GM19239 (cell line): ENCODE data around the gene HEPACAM.

Source experiments
- DNase-seq: peaks from one replicate; pipeline ENCODE4 v3.0.0; 2011; ENCODE audit warnings: low spot score; ENCODE audit not compliant: insufficient read length
- FAIRE-seq: peaks from 2 replicates; lab custom pipeline; 2011; peaks lifted over from hg19 to GRCh38; lab: Jason Lieb, UNC

The HEPACAM gene

DNA sequence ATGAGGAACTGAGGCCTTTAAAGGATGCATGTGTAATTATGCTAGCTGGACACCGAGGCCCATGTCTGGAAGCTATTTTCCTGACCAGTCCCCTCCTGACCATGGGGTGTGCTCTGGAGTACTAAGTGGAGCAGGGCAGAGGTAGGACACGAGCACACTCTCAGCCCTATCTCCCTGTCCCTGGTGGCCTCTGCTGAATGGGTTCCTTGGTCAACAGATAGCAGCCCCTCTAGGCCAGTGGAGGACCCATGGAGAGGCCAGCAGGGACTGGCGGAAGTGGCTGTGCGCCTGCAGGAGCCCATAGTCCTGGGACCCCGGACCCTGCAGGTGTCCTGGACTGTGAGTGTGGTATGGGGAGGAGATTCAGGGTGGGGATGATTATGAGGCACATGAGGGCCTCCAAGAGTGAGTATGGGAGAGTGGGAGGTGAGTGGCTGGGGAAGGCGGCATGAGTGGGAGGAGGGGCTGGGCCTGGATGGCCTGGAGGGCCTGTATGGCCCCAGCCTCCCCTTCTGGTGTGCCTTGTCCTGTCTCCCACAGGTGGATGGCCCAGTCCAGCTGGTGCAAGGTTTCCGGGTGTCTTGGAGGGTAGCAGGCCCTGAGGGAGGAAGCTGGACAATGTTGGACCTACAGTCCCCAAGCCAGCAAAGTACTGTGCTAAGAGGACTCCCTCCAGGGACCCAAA is 61.1 kb downstream of the HEPACAM start:
- DNase-seq (no peak), FAIRE-seq (no peak)

DNA sequence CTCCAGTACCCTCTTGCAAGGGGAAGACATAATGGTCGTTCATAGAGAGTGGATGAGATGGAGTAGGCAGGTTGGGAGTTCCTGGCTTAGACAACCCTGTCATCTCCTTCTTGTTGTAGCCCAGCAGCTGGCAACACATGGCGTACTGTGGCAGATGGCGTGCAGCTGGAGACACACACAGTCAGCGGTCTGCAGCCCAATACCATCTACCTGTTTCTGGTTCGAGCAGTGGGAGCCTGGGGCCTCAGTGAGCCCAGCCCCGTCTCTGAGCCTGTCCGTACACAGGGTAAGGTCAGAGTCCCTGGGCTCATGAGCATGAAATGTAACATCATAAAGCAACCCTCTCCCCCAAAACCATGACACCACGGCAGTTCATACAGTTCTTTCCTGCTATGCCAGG is 61.9 kb downstream of the HEPACAM start:
- DNase-seq (no peak), FAIRE-seq (no peak)

DNA sequence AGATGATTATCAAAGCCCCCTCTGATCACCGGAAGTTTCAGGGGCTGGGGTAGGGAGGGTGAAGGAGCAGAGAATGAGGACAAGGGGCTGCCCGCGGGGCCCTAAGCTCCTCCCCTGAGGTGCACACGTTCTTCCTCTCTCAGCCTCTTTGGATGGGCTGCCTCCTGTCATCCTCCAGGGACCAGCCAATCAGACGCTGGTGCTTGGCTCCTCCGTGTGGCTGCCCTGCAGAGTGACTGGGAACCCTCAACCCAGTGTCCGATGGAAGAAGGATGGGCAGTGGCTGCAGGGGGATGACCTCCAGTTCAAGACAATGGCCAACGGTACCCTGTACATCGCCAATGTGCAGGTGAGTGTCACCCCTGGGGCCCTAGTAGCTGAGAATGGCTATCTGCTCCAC is 63.1 kb downstream of the HEPACAM start:
- FAIRE-seq: no peak

DNA sequence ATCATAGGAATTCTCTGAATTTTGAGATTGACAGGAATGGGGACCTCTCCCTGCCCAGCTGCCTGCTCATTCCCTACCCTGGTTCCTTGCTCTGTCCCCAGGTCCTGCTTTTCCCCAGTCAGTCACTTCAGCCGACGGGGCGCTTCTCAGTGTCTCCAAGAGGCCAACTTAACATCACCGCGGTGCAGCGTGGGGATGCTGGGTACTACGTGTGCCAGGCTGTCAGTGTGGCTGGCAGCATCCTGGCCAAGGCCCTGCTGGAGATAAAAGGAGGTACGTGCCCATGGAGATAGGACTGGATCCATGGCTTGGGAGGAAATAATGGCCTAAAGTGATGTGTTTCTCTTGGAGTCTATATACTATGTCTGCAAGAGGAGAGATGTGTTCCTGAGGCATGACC is 63.6 kb downstream of the HEPACAM start:
- no peak for FAIRE-seq
- DNase-seq: no peak

More for the DNA sequence above, 63.1 kb downstream of the HEPACAM start:
- DNase-seq: no peak

DNA sequence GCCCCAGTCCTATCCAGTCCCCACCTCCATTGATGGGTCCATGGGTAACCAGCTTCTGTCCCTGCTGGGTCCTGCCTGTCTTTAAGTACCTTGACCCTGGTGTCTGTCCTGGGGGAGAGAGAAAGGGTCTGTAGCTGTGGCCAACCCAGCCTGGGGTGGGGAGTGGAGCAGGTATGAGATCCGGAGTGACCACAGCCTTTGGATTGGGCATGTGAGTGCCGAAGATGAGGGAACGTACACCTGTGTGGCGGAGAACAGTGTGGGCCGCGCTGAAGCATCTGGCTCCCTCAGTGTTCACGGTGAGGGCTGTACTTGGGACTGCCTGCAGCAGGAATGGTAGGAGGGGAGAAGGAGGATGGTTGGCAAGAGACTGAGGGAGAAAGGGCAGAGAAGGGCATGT is 65.4 kb downstream of the HEPACAM start:
- no peak for DNase-seq
- no peak for FAIRE-seq

DNA sequence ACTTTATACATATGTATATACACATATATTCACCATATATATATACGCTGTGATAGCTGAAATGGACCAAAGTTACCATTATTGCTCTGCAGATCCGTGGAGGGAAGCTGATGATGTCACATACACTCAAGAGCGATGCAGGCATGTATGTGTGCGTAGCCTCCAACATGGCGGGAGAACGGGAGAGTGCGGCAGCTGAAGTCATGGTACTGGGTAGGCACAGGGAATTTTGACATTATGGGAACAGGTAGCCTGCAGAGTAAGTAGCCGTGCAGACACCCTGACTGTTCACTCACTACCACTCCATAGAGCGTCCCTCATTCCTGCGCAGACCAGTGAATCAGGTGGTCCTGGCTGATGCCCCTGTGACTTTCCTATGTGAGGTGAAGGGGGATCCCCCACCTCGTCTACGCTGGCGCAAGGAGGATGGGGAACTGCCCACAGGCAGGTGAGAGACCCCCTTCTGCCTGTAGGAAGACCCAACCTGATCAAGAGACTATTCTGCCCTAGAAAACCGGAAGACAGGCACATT is 65.9 kb downstream of the HEPACAM start:
- FAIRE-seq (no peak), DNase-seq (no peak)

DNA sequence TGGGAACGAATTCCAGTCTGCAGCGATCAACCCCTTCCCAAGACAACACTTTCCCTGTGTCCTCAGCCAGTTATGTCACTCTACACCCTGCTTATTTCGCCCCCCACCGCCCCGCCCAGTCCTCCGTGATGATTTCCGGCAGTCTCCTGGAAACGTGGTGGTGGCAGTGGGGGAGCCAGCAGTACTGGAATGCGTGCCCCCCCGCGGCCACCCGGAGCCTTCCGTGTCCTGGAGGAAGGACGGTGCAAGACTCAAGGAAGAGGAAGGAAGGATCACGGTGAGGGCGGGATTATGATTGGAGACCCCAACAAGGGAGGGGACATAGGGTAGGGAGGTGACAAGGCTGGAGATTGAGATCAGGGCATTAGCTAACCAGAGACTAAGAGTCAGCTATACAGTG is 66.5 kb downstream of the HEPACAM start:
- FAIRE-seq (no peak), DNase-seq (no peak)
